Cardiac muscle cell (in vitro differentiated cells and primary cell): ENCODE results near the gene PCP2. TPM values are rescaled to one million over a fixed set of nuclear protein-coding genes. Genes with fewer than 3 reads are reported as not detected.

Experiments
- DNase-seq, 2 donors: peaks; one replicate each; pipeline versions ENCODE4 v3.0.0 to v3.0.0-alpha.2; 2010 to 2017; ENCODE audit warnings: low read depth in 1 of 2, low spot score in 1 of 2
- H3K27ac ChIP-seq: fragments of 200-600 bp; sonication (generic); 2 replicates; pipeline ENCODE4 v1.5.1; 2016
- H3K27me3 ChIP-seq: fragments of 200-600 bp; sonication (generic); 2 replicates; pipeline ENCODE4 v1.6.0; 2016; ENCODE audit warnings: control low read depth
- H3K36me3 ChIP-seq: fragments of 200-600 bp; sonication (generic); 2 replicates; pipeline ENCODE4 v1.5.1; 2016; ENCODE audit warnings: control low read depth
- H3K4me1 ChIP-seq: fragments of 200-600 bp; sonication (generic); 2 replicates; pipeline ENCODE4 v1.8.1; 2017; ENCODE audit warnings: low read depth, mild to moderate bottlenecking, mixed run types
- H3K4me3 ChIP-seq: fragments of 200-600 bp; sonication (generic); 2 replicates; pipeline ENCODE4 v1.5.1; 2016; ENCODE audit warnings: mild to moderate bottlenecking
- H3K9me3 ChIP-seq: fragments of 200-600 bp; sonication (generic); 2 replicates; pipeline ENCODE4 v1.5.1; 2017; ENCODE audit warnings: low read depth, mild to moderate bottlenecking, control low read depth
- CTCF ChIP-seq: IDR thresholded peaks from 2 replicates; pipeline ENCODE4 v1.5.1; 2012; ENCODE audit warnings: low read depth, mild to moderate bottlenecking, low read length
- polyA plus RNA-seq: library from polyadenylated mRNA; unstranded; fragments of >200 nt; fragmentation: Nextera tagmentation; extraction: Ambion mirVana; gene quantifications from 2 replicates; pipeline ENCODE4 v1.2.1, GENCODE V29; 2016
- total RNA-seq: library from RNA; depleted of rRNA; stranded (reverse); fragments of >200 nt; gene quantifications from 2 replicates; pipeline ENCODE4 v1.2.3, GENCODE V29; 2016

Gene PCP2
- total and polyA plus RNA-seq, 2 experiments from 2014 or later: 0.34 to 0.51 TPM

GRCh38 chr19:7650148-7650547 lies 16.6 kb upstream of the PCP2 start:
- TF ChIP-seq CTCF: no peak
- Histone ChIP-seq H3K27ac (no peak overlapping the region), H3K36me3 (no peaks in the 10 kb centered on the region), H3K9me3 (no peaks in the 10 kb centered on the region), H3K27me3 (peaks cover 28% of the 10 kb centered on the region), H3K4me1 (no peaks in the 10 kb centered on the region), H3K4me3 (no peak overlapping the region)
- no peak for DNase-seq

- Histone ChIP-seq H3K27me3 (peaks cover 17% of the 10 kb centered on the region), H3K4me1 (no peaks in the 10 kb centered on the region), H3K27ac (no peak overlapping the region), H3K36me3 (no peaks in the 10 kb centered on the region), H3K9me3 (no peaks in the 10 kb centered on the region), H3K4me3 (no peak overlapping the region)
- TF ChIP-seq CTCF: no peak
- DNase-seq: no peak
Observed at GRCh38 chr19:7648265-7649014, 14.9 kb upstream of the PCP2 start.

- Histone ChIP-seq H3K9me3 (no peaks in the 10 kb centered on the region), H3K36me3 (no peaks in the 10 kb centered on the region), H3K27ac (no peak overlapping the region), H3K4me3 (no peak overlapping the region), H3K27me3 (peaks cover 17% of the 10 kb centered on the region), H3K4me1 (no peaks in the 10 kb centered on the region)
- TF ChIP-seq CTCF: no peak
- DNase-seq: no peak
Observed at GRCh38 chr19:7647156-7647555, 13.6 kb upstream of the PCP2 start.

GRCh38 chr19:7646426-7646700 lies 12.8 kb upstream of the PCP2 start:
- peaks cover 11% of the 10 kb centered on the region for H3K27me3 ChIP-seq
- TF ChIP-seq CTCF: no peak
- H3K4me3 ChIP-seq: no peak overlapping the region
- H3K36me3 ChIP-seq: no peaks in the 10 kb centered on the region
- no peak for DNase-seq
- no peaks in the 10 kb centered on the region for H3K9me3 ChIP-seq
- H3K4me1 ChIP-seq: no peaks in the 10 kb centered on the region
- no peak overlapping the region for H3K27ac ChIP-seq

GRCh38 chr19:7645656-7646425 lies 12.3 kb upstream of the PCP2 start:
- Histone ChIP-seq H3K36me3 (no peaks in the 10 kb centered on the region), H3K27me3 (peaks cover 6% of the 10 kb centered on the region), H3K27ac (no peak overlapping the region), H3K4me1 (no peaks in the 10 kb centered on the region), H3K4me3 (no peak overlapping the region), H3K9me3 (no peaks in the 10 kb centered on the region)
- no peak for TF ChIP-seq CTCF
- DNase-seq: no peak
